ENCODE results near the gene MAPK11.
A peak's percentile ranks its signal among the peaks of the same experiment; 100 is the strongest.

MAPK11 gene

GRCh38 chr22:50280022-50280707 lies 10.0 kb upstream of the MAPK11 start:
- Histone ChIP-seq H3K27ac (ENCODE audit: insufficient read depth in 1 of 2, low read depth in 1 of 2, low read length in 2 of 2, poor library complexity in 1 of 2, severe bottlenecking in 2 of 2) (no peak overlapping the region), H3K4me1 (ENCODE audit: control extremely low read depth in 1 of 4, control insufficient read depth in 4 of 4, insufficient read depth in 4 of 4, low read length in 3 of 4) (no peaks in the 10 kb centered on the region), H3K36me3 (ENCODE audit: control insufficient read depth in 4 of 4, insufficient read depth in 4 of 4, low read length in 3 of 4) (peaks cover 0 to 93% (median 54%) of the 10 kb centered on the region in 4 experiments), H3K9me3 (ENCODE audit: control extremely low read depth in 1 of 5, control insufficient read depth in 4 of 5, insufficient read depth in 2 of 5, low read depth in 1 of 5, low read length in 4 of 5) (peaks cover 0 to 7% (median 0%) of the 10 kb centered on the region in 5 experiments), H3K27me3 (replicated peaks in 2 of 5; ENCODE audit: control insufficient read depth in 4 of 5, insufficient read depth in 5 of 5, low read length in 4 of 5) (no peaks in the 10 kb centered on the region), H3K4me3 (ENCODE audit: control insufficient read depth in 1 of 7, extremely low read depth in 1 of 7, insufficient read depth in 4 of 7, low read depth in 2 of 7, low read length in 6 of 7) (no peak overlapping the region)
- no peak for DNase-seq
- WGBS (ENCODE audit: insufficient coverage): 97% methylated on average over 35 of the region's 38 CpGs
- POLR2A ChIA-PET: interaction anchor here (0.6 kb wide), 1 partner anchor 55 kb away, joined by 3 read pairs; no protein-coding TSS in a partner anchor
- CTCF ChIA-PET: interaction anchor here (0.9 to 2.2 kb wide), 5 partner anchors 10 to 43 kb away, joined by 3 to 6 read pairs (median 3); no protein-coding TSS in a partner anchor

DNA sequence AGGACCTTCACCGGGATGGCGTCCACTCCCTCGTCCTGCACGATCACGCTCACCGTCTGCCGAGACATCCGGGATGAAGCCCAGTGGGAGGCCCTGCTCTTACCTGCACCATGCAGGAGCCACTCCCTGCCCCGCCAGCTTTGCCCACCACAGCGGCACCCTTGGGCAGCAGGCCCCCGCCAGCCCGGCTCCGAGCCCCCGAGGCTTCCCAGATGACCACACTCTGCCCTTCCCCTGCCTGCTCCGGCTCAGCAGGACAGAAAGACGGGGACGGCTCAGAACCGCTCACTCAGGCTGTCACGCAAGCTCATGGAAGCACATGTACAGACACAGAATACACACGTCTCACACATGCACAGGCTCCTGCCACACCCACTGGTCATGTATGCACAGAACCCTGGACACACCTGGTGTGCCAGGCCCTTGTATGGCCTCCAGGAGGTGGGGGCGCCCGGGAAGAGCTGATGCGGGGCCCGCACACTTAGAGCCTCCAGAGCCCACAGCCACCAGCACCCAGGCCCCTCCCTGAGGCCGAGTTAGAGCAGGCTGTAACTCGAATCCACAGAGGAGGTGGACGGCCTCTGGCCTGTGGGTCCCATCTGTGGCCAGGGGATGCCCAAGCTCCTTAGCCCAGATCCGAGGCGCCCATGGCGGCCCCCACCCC lies 8.9 kb upstream of the MAPK11 start:
- Histone ChIP-seq H3K27me3 (replicated peaks in 2 of 5; ENCODE audit: control insufficient read depth in 4 of 5, insufficient read depth in 5 of 5, low read length in 4 of 5) (no peaks in the 10 kb centered on the region), H3K4me3 (ENCODE audit: control insufficient read depth in 1 of 7, extremely low read depth in 1 of 7, insufficient read depth in 4 of 7, low read depth in 2 of 7, low read length in 6 of 7) (no peak overlapping the region), H3K4me1 (ENCODE audit: control extremely low read depth in 1 of 4, control insufficient read depth in 4 of 4, insufficient read depth in 4 of 4, low read length in 3 of 4) (peaks cover 0 to 3% (median 0%) of the 10 kb centered on the region in 4 experiments), H3K9me3 (ENCODE audit: control extremely low read depth in 1 of 5, control insufficient read depth in 4 of 5, insufficient read depth in 2 of 5, low read depth in 1 of 5, low read length in 4 of 5) (peaks cover 0 to 7% (median 0%) of the 10 kb centered on the region in 5 experiments), H3K36me3 (ENCODE audit: control insufficient read depth in 4 of 4, insufficient read depth in 4 of 4, low read length in 3 of 4) (peaks cover 0 to 87% (median 54%) of the 10 kb centered on the region in 4 experiments), H3K27ac (ENCODE audit: insufficient read depth in 1 of 2, low read depth in 1 of 2, low read length in 2 of 2, poor library complexity in 1 of 2, severe bottlenecking in 2 of 2) (no peak overlapping the region)
- WGBS (ENCODE audit: insufficient coverage): 96% methylated on average over 28 of the region's 30 CpGs
- ChIA-PET CTCF (interaction anchor here (0.6 to 2.2 kb wide), 9 partner anchors 9 to 49 kb away, joined by 3 to 6 read pairs (median 4); no protein-coding TSS in a partner anchor), POLR2A (no interaction called here)
- no peak for DNase-seq

DNA sequence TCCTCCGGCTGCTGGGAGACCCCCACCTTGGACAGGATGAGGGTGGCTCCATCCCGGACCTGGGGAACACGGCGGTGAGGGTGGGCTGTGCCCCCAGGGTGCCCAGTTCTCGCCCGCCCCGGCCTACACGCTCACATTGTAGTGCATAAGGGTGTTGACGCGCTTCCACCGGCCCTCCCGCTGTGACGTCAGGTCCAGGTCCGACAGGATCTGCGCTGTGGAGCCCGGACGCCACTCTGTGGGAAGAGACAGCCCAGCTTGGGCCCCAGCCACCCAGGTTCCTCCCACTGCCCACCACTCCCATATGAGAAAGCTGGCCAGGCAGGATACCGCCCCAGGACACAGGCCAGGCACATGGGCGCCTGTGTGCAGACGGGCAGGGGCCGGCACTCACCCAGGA lies 8.3 kb upstream of the MAPK11 start:
- ChIA-PET CTCF (interaction anchor here (1.0 to 2.2 kb wide), 7 partner anchors 10 to 50 kb away, joined by 3 to 6 read pairs (median 4); no protein-coding TSS in a partner anchor), POLR2A (no interaction called here)
- peaks cover 0 to 82% (median 51%) of the 10 kb centered on the region in 4 experiments for H3K36me3 ChIP-seq (ENCODE audit: control insufficient read depth in 4 of 4, insufficient read depth in 4 of 4, low read length in 3 of 4)
- WGBS (ENCODE audit: insufficient coverage): 98% methylated on average over 16 of the region's 21 CpGs
- H3K27me3 ChIP-seq (replicated peaks in 2 of 5; ENCODE audit: control insufficient read depth in 4 of 5, insufficient read depth in 5 of 5, low read length in 4 of 5): no peaks in the 10 kb centered on the region
- DNase-seq: no peak
- peaks cover 0 to 7% (median 0%) of the 10 kb centered on the region in 5 experiments for H3K9me3 ChIP-seq (ENCODE audit: control extremely low read depth in 1 of 5, control insufficient read depth in 4 of 5, insufficient read depth in 2 of 5, low read depth in 1 of 5, low read length in 4 of 5)
- no peak overlapping the region for H3K27ac ChIP-seq (ENCODE audit: insufficient read depth in 1 of 2, low read depth in 1 of 2, low read length in 2 of 2, poor library complexity in 1 of 2, severe bottlenecking in 2 of 2)
- H3K4me3 ChIP-seq (ENCODE audit: control insufficient read depth in 1 of 7, extremely low read depth in 1 of 7, insufficient read depth in 4 of 7, low read depth in 2 of 7, low read length in 6 of 7): no peak overlapping the region
- peaks cover 0 to 3% (median 0%) of the 10 kb centered on the region in 4 experiments for H3K4me1 ChIP-seq (ENCODE audit: control extremely low read depth in 1 of 4, control insufficient read depth in 4 of 4, insufficient read depth in 4 of 4, low read length in 3 of 4)

DNA sequence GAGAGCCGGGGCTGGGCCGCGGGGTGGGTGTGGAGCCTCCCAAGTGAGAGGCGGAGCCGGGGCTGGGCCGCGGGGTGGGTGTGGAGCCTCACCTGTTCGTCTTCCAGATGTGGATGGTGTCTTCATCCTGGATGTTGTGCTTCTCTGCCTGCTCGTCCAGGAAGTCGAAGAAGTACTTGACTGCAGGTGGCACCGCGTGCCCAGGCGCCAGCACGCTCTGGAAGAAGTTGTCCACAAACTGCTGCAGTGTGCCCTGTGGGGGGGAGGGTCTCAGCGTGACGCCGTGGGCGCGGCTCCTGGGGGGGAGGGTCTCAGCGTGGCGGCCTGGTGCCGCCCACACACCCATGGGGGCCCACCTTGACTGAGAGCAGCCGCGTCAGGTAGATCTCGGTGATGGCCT lies 7.6 kb upstream of the MAPK11 start:
- WGBS (ENCODE audit: insufficient coverage): 90% methylated on average over 23 of the region's 25 CpGs
- CTCF ChIA-PET: interaction anchor here (3.0 to 6.5 kb wide), 3 partner anchors 26 to 64 kb away, joined by 11 to 120 read pairs (median 30); partner anchors contain the start of genes DENND6B and HDAC10

DNA sequence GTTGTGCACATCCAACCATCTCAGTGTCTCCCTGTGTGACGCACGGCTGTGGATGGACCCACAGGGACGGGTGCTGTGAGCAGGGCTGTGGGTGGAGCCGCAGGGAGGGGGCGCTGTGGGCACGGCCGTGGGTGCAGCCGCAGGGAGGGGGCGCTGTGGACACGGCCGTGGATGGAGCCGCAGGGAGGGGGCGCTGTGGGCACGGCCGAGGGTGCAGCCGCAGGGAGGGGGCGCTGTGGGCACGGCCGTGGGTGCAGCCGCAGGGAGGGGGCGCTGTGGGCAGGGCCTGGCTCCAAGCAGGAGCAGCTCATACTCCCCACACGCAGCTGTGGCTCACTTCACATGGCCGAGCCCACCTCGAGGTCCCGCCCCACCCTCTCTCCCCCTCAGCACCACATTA lies 6.0 kb upstream of the MAPK11 start:
- Histone ChIP-seq H3K9me3 (ENCODE audit: control extremely low read depth in 1 of 5, control insufficient read depth in 4 of 5, insufficient read depth in 2 of 5, low read depth in 1 of 5, low read length in 4 of 5) (peaks cover 0 to 7% (median 0%) of the 10 kb centered on the region in 5 experiments), H3K27ac (ENCODE audit: insufficient read depth in 1 of 2, low read depth in 1 of 2, low read length in 2 of 2, poor library complexity in 1 of 2, severe bottlenecking in 2 of 2) (no peak overlapping the region), H3K27me3 (replicated peaks in 2 of 5; ENCODE audit: control insufficient read depth in 4 of 5, insufficient read depth in 5 of 5, low read length in 4 of 5) (peaks cover 0 to 7% (median 1%) of the 10 kb centered on the region in 5 experiments), H3K4me3 (ENCODE audit: control insufficient read depth in 1 of 7, extremely low read depth in 1 of 7, insufficient read depth in 4 of 7, low read depth in 2 of 7, low read length in 6 of 7) (no peak overlapping the region), H3K4me1 (ENCODE audit: control extremely low read depth in 1 of 4, control insufficient read depth in 4 of 4, insufficient read depth in 4 of 4, low read length in 3 of 4) (peaks cover 0 to 16% (median 11%) of the 10 kb centered on the region in 4 experiments), H3K36me3 (ENCODE audit: control insufficient read depth in 4 of 4, insufficient read depth in 4 of 4, low read length in 3 of 4) (peaks cover 0 to 60% (median 35%) of the 10 kb centered on the region in 4 experiments)
- ChIA-PET CTCF (interaction anchor here (0.6 to 6.5 kb wide), 27 partner anchors 12 to 222 kb away, joined by 3 to 120 read pairs (median 4); partner anchors contain the start of genes DENND6B and HDAC10), POLR2A (interaction anchor here (0.7 to 1.5 kb wide), 3 partner anchors 12 to 66 kb away, joined by 3 read pairs; partner anchors contain the start of gene PLXNB2)
- 76% methylated on average over 20 of the region's 25 CpGs for WGBS (ENCODE audit: insufficient coverage)
- DNase-seq: peak; percentile 90 to 94 (median 93)

More for the DNA sequence above, 7.6 kb upstream of the MAPK11 start:
- H3K27me3 ChIP-seq (replicated peaks in 2 of 5; ENCODE audit: control insufficient read depth in 4 of 5, insufficient read depth in 5 of 5, low read length in 4 of 5): no peaks in the 10 kb centered on the region
- no peak overlapping the region for H3K4me3 ChIP-seq (ENCODE audit: control insufficient read depth in 1 of 7, extremely low read depth in 1 of 7, insufficient read depth in 4 of 7, low read depth in 2 of 7, low read length in 6 of 7)
- no peak overlapping the region for H3K27ac ChIP-seq (ENCODE audit: insufficient read depth in 1 of 2, low read depth in 1 of 2, low read length in 2 of 2, poor library complexity in 1 of 2, severe bottlenecking in 2 of 2)
- peaks cover 0 to 3% (median under 1%) of the 10 kb centered on the region in 4 experiments for H3K4me1 ChIP-seq (ENCODE audit: control extremely low read depth in 1 of 4, control insufficient read depth in 4 of 4, insufficient read depth in 4 of 4, low read length in 3 of 4)
- POLR2A ChIA-PET: no interaction called here
- H3K36me3 ChIP-seq (ENCODE audit: control insufficient read depth in 4 of 4, insufficient read depth in 4 of 4, low read length in 3 of 4): peaks cover 0 to 76% (median 46%) of the 10 kb centered on the region in 4 experiments
- H3K9me3 ChIP-seq (ENCODE audit: control extremely low read depth in 1 of 5, control insufficient read depth in 4 of 5, insufficient read depth in 2 of 5, low read depth in 1 of 5, low read length in 4 of 5): peaks cover 0 to 7% (median 0%) of the 10 kb centered on the region in 5 experiments
- DNase-seq: no peak

DNA sequence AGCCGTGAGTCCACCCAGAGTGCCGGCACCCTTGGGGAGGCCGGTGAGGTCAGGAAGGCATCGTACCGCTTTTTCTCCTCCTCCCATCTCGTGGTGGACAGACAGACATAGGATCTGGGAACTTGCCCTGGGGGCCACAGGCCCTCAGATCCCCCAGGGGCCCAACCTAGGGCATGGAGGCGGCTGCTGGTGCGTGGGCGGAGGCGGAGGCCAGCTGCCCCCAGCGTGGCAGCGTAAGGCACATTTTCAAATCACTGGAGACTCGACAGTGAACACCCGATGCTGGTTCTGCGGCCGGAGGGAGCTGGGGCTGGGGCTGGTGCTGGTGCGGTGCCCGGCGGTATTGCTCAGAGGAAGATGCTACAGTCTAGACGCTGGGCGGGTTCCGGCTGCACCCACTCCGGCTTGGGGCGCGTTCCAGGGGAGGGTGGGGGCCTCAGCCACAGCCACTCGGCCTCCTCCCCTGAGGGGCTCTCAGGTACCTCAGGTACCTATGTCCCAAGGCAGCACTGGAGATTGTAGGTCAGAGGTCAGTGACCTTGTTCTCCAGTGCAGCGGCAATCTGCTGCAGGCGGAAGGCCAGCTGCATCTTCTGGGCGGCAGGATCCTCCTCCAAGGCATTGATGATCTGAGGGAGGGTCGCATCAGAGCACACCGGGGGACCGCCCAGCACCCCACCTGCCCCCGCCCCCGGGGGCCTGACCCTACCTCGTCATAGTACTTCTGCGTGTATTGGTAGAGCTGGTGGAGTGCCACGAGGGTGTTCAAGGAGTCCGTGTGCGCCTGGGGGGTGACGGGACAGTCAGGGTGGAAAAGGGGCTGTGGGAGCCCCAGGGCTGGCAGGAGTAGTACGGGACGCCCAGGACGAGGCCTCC lies 5.2 kb upstream of the MAPK11 start:
- Histone ChIP-seq H3K4me1 (ENCODE audit: control extremely low read depth in 1 of 4, control insufficient read depth in 4 of 4, insufficient read depth in 4 of 4, low read length in 3 of 4) (peaks cover 0 to 23% (median 18%) of the 10 kb centered on the region in 4 experiments), H3K27me3 (replicated peaks in 2 of 5; ENCODE audit: control insufficient read depth in 4 of 5, insufficient read depth in 5 of 5, low read length in 4 of 5) (peaks cover 0 to 14% (median 3%) of the 10 kb centered on the region in 5 experiments), H3K4me3 (ENCODE audit: control insufficient read depth in 1 of 7, extremely low read depth in 1 of 7, insufficient read depth in 4 of 7, low read depth in 2 of 7, low read length in 6 of 7) (no peak overlapping the region), H3K36me3 (ENCODE audit: control insufficient read depth in 4 of 4, insufficient read depth in 4 of 4, low read length in 3 of 4) (peaks cover 0 to 54% (median 32%) of the 10 kb centered on the region in 4 experiments), H3K27ac (ENCODE audit: insufficient read depth in 1 of 2, low read depth in 1 of 2, low read length in 2 of 2, poor library complexity in 1 of 2, severe bottlenecking in 2 of 2) (no peak overlapping the region), H3K9me3 (ENCODE audit: control extremely low read depth in 1 of 5, control insufficient read depth in 4 of 5, insufficient read depth in 2 of 5, low read depth in 1 of 5, low read length in 4 of 5) (peaks cover 0 to 7% (median 0%) of the 10 kb centered on the region in 5 experiments)
- DNase-seq: no peak
- CTCF ChIA-PET: interaction anchor here (0.7 to 6.5 kb wide), 17 partner anchors 12 to 222 kb away, joined by 3 to 120 read pairs (median 5); partner anchors contain the start of genes DENND6B and HDAC10
- 96% methylated on average over 29 of the region's 43 CpGs for WGBS (ENCODE audit: insufficient coverage)
- POLR2A ChIA-PET: interaction anchor here (1.1 to 1.5 kb wide), 2 partner anchors 12 to 32 kb away, joined by 3 read pairs; partner anchors contain the start of gene PLXNB2
